Mesenchymal stem cell (in vitro differentiated cells and primary cell): Measurements from ENCODE around the gene IFIT1.

ENCODE experiments used
- DNase-seq: peaks from one replicate; pipeline ENCODE4 v3.0.0-alpha.2; 2013
- H2AFZ ChIP-seq: one replicate; pipeline ENCODE4 v1.6.1; 2013; ENCODE audit warnings: low read depth, mild to moderate bottlenecking, control low read depth, inconsistent platforms, low read length, moderate library complexity
- H2AK5ac ChIP-seq: 2 replicates; pipeline ENCODE4 v1.6.1; 2013; ENCODE audit warnings: low read length, moderate library complexity, mild to moderate bottlenecking, inconsistent platforms; ENCODE audit not compliant: severe bottlenecking
- H2BK120ac ChIP-seq: one replicate; pipeline ENCODE4 v1.6.1; 2013; ENCODE audit warnings: low read depth, mild to moderate bottlenecking, inconsistent platforms, low read length, moderate library complexity
- H2BK12ac ChIP-seq, 2 experiments: one replicate each; pipeline ENCODE4 v1.6.1; 2013; ENCODE audit warnings: inconsistent platforms in 2 of 2, low read length in 2 of 2, mild to moderate bottlenecking in 2 of 2, moderate library complexity in 2 of 2, control low read depth in 1 of 2
- H2BK15ac ChIP-seq: one replicate; pipeline ENCODE4 v1.6.1; 2013; ENCODE audit warnings: mild to moderate bottlenecking, low read depth, inconsistent platforms; ENCODE audit not compliant: poor library complexity, severe bottlenecking
- H2BK5ac ChIP-seq: 2 replicates; pipeline ENCODE4 v1.6.1; 2013; ENCODE audit warnings: low read depth, mild to moderate bottlenecking, low read length, control low read depth, inconsistent platforms; ENCODE audit not compliant: poor library complexity, severe bottlenecking
- H3K14ac ChIP-seq, 2 experiments: one replicate each; pipeline ENCODE4 v1.6.1; 2013; ENCODE audit warnings: inconsistent platforms in 2 of 2, low read length in 2 of 2, control low read depth in 1 of 2, mild to moderate bottlenecking in 1 of 2, moderate library complexity in 1 of 2
- H3K18ac ChIP-seq, 2 experiments: one replicate each; pipeline ENCODE4 v1.6.1; 2013; ENCODE audit warnings: inconsistent platforms in 2 of 2, low read length in 2 of 2, control low read depth in 1 of 2, low read depth in 1 of 2, mild to moderate bottlenecking in 1 of 2
- H3K23ac ChIP-seq, 2 experiments: one replicate each; pipeline ENCODE4 v1.6.1; 2013; ENCODE audit warnings: inconsistent platforms in 2 of 2, low read length in 2 of 2, mild to moderate bottlenecking in 2 of 2, moderate library complexity in 2 of 2, control low read depth in 1 of 2
- H3K27ac ChIP-seq: 2 replicates; pipeline ENCODE4 v1.5.1; 2013; ENCODE audit warnings: mild to moderate bottlenecking, moderate library complexity, low read length, control low read depth, inconsistent platforms; ENCODE audit not compliant: poor library complexity, severe bottlenecking
- H3K27me3 ChIP-seq, 2 experiments: 2 replicates each; pipeline versions ENCODE4 v1.6.1 to v1.7.0; 2013; ENCODE audit warnings: low read length in 2 of 2, mild to moderate bottlenecking in 2 of 2, moderate library complexity in 2 of 2, control low read depth in 1 of 2, inconsistent platforms in 1 of 2; ENCODE audit not compliant: control insufficient read depth in 1 of 2, insufficient read depth in 1 of 2
- H3K36me3 ChIP-seq, 2 experiments: 2 replicates each; pipeline versions ENCODE4 v1.6.1 to v1.7.0; 2013; ENCODE audit warnings: low read length in 2 of 2, control low read depth in 1 of 2, inconsistent platforms in 1 of 2, low read depth in 1 of 2, mild to moderate bottlenecking in 1 of 2; ENCODE audit not compliant: insufficient read depth in 2 of 2, control insufficient read depth in 1 of 2
- H3K4ac ChIP-seq, 2 experiments: one replicate each; pipeline ENCODE4 v1.6.1; 2013; ENCODE audit warnings: inconsistent platforms in 2 of 2, low read length in 2 of 2, mild to moderate bottlenecking in 2 of 2, moderate library complexity in 2 of 2, control low read depth in 1 of 2, low read depth in 1 of 2
- H3K4me1 ChIP-seq: 2 replicates; pipeline ENCODE4 v1.6.1; 2013; ENCODE audit warnings: low read depth, low read length, control low read depth; ENCODE audit not compliant: control insufficient read depth, insufficient read depth
- H3K4me2 ChIP-seq: 2 replicates; pipeline ENCODE4 v1.6.1; 2013; ENCODE audit warnings: low read length, mild to moderate bottlenecking, inconsistent platforms; ENCODE audit not compliant: poor library complexity, severe bottlenecking
- H3K4me3 ChIP-seq, 2 experiments: 2 replicates each; pipeline versions ENCODE4 v1.5.1 to v1.7.0; 2013; ENCODE audit warnings: low read length in 2 of 2, mild to moderate bottlenecking in 2 of 2, control low read depth in 1 of 2, low read depth in 1 of 2; ENCODE audit not compliant: insufficient read depth in 1 of 2
- H3K79me1 ChIP-seq: replicated peaks from 2 replicates; pipeline ENCODE4 v1.6.1; 2013; ENCODE audit warnings: mild to moderate bottlenecking, control low read depth, low read length, inconsistent platforms; ENCODE audit not compliant: poor library complexity, severe bottlenecking
- H3K9ac ChIP-seq: 2 replicates; pipeline ENCODE4 v1.7.0; 2013; ENCODE audit warnings: mild to moderate bottlenecking, low read length, moderate library complexity
- H3K9me3 ChIP-seq: 2 replicates; pipeline ENCODE4 v1.7.0; 2013; ENCODE audit warnings: mild to moderate bottlenecking, low read length; ENCODE audit not compliant: control insufficient read depth
- H4K8ac ChIP-seq: one replicate; pipeline ENCODE4 v1.6.1; 2013; ENCODE audit warnings: inconsistent platforms, mild to moderate bottlenecking, low read length, moderate library complexity
- H4K91ac ChIP-seq: one replicate; pipeline ENCODE4 v1.6.1; 2013; ENCODE audit warnings: mild to moderate bottlenecking, low read length, inconsistent platforms
- WGBS: methylation state at CpG from one replicate; pipeline ENCODE4 v1.1.7; 2013; ENCODE audit warnings: mixed read lengths; 5-methylcytosine and 5-hydroxymethylcytosine counted together

IFIT1 gene

DNA sequence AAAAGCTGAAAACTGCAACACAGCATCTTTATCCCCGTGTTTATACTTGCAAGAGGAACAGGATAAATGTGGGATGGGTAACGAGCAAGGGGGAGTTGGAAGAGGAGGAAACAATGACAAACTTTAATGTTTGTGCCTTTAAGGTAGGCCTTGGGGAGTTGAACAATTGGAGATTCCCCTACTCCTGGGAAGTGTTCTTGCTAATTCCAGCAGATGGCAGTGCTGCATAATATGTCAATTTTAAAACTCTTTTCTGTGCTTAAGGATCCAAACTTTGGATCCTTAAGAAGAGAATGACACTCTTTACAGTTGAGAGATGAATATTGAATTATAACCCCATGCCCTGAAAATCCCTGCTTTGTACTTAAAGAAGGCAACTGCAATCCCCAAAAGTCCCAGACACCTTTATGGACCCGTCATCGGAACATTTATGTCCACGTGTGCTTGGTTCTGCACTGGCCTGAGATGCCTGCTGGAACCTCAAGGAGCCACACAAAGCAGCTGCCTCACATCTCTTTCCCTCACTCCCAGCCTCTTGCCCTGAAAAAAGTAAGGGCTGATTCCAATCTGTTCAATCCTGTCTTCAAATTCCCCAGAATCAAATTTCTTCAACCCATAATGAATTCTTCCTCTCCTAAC lies 33.9 kb downstream of the IFIT1 start:
- H3K27me3 ChIP-seq = no peaks in the 10 kb centered on the region
- no peak overlapping the region for H4K8ac ChIP-seq
- H2BK120ac ChIP-seq = no peak overlapping the region
- peak; percentile 71 for DNase-seq
- H3K4me1 ChIP-seq = peaks cover 9% of the 10 kb centered on the region
- no peaks in the 10 kb centered on the region for H3K9me3 ChIP-seq
- H2AFZ ChIP-seq = no peak overlapping the region
- H3K18ac ChIP-seq = no peak overlapping the region
- WGBS = 59% methylated on average over 5 of the region's 5 CpGs
- H3K23ac ChIP-seq = no peak overlapping the region
- H2BK15ac ChIP-seq = no peak overlapping the region
- H3K14ac ChIP-seq = no peak overlapping the region
- H3K27ac ChIP-seq = no peak overlapping the region
- H4K91ac ChIP-seq = no peak overlapping the region
- peaks cover 0 to 5% of the 10 kb centered on the region in 2 experiments for H3K36me3 ChIP-seq
- H2BK5ac ChIP-seq = no peak overlapping the region
- no peak overlapping the region for H3K4me3 ChIP-seq
- peak overlapping the region; percentile 29 for H3K9ac ChIP-seq
- H2BK12ac ChIP-seq = peak overlapping the region in 1 of 2 experiments; percentile 83
- peak overlapping the region in 1 of 2 experiments; percentile 92 for H3K4ac ChIP-seq
- peak overlapping the region; percentile 84 for H2AK5ac ChIP-seq
- H3K4me2 ChIP-seq = no peak overlapping the region
- no peaks in the 10 kb centered on the region for H3K79me1 ChIP-seq

DNA sequence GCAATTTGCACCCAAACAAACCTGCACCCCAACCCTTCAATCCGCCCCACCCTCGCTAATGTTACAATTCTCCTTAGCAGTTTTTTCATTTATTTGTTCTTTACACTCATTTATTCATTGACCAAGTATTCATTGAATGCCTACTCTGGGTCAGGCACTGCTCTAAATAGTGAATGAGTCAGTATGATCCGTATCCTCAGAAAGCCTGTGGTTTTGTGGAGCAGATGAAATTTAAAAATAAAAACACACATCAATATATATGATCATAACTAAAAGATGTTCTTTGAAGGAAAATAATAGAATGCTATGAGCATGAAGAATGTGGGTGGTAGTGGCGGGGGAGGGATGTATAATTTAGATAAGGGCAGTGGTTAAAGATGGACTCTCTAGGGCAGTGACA lies 35.2 kb downstream of the IFIT1 start:
- Histone ChIP-seq H3K4me1 (peaks cover 9% of the 10 kb centered on the region), H2BK120ac (peak overlapping the region; percentile 64), H2BK12ac (no peak overlapping the region), H3K36me3 (no peaks in the 10 kb centered on the region), H3K23ac (no peak overlapping the region), H2AK5ac (peak overlapping the region; percentile 69), H2AFZ (no peak overlapping the region), H3K4ac (peak overlapping the region in 1 of 2 experiments; percentile 58), H3K4me2 (no peak overlapping the region), H4K8ac (no peak overlapping the region), H3K9ac (peak overlapping the region; percentile 9), H2BK5ac (no peak overlapping the region), H4K91ac (no peak overlapping the region), H2BK15ac (no peak overlapping the region), H3K79me1 (no peaks in the 10 kb centered on the region), H3K27ac (no peak overlapping the region), H3K4me3 (no peak overlapping the region), H3K27me3 (no peaks in the 10 kb centered on the region), H3K14ac (no peak overlapping the region), H3K18ac (no peak overlapping the region), H3K9me3 (no peaks in the 10 kb centered on the region)
- DNase-seq = peak; percentile 52
- 22% methylated on average over 4 of the region's 4 CpGs for WGBS

DNA sequence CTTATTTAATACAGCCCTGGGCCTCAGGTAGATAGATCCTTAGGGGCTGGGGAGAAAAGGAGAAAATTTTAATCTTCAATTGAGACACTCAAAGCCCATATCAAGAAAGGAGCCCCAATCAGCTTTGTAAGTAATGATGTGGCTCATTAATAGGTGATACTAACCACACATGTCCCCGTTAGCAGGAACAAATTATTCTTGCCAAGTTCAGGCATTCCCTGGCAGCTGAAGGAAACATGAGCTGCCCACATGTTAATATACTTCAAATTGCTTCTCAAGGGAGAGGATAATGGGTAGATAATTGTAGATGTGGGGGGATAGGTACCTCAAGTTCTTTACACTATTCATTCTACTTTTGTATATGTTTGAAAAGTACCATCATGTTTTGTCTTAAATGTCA lies 36.5 kb downstream of the IFIT1 start:
- Histone ChIP-seq H3K27ac (no peak overlapping the region), H3K23ac (no peak overlapping the region), H3K4me3 (no peak overlapping the region), H3K18ac (no peak overlapping the region), H3K9ac (no peak overlapping the region), H4K91ac (no peak overlapping the region), H3K4me2 (no peak overlapping the region), H2BK5ac (no peak overlapping the region), H2BK120ac (no peak overlapping the region), H2AK5ac (peak overlapping the region; percentile 66), H4K8ac (no peak overlapping the region), H3K4me1 (peaks cover 9% of the 10 kb centered on the region), H3K9me3 (no peaks in the 10 kb centered on the region), H3K4ac (no peak overlapping the region), H3K27me3 (no peaks in the 10 kb centered on the region), H3K36me3 (no peaks in the 10 kb centered on the region), H3K14ac (no peak overlapping the region), H2BK15ac (no peak overlapping the region), H2BK12ac (peak overlapping the region in 1 of 2 experiments; percentile 25), H2AFZ (no peak overlapping the region), H3K79me1 (no peaks in the 10 kb centered on the region)
- no peak for DNase-seq
- WGBS = 83% methylated on average over 1 of the region's 1 CpG

DNA sequence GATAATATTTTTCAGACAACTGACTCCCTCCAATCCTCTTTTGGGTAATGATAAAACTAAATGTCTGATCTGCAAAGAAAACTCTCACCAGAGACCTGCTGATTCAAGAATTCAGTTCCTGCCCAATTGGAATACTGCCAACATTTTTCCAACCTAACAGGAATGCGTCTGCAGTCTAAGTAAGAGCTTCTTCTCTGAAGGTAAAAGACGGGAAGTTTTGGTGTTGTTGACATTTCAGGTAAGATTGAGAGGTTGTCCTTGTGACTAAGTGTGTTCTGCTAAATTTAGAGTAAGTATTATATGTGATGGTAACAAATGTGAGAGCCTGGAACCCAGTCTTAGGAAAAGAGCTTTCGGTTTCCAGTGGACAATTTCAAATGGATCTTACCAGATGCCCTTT lies 39.6 kb downstream of the IFIT1 start:
- H2AFZ ChIP-seq = no peak overlapping the region
- H3K27me3 ChIP-seq = no peaks in the 10 kb centered on the region
- H3K9ac ChIP-seq = no peak overlapping the region
- H2BK15ac ChIP-seq = no peak overlapping the region
- no peak overlapping the region for H2BK5ac ChIP-seq
- H4K8ac ChIP-seq = no peak overlapping the region
- H4K91ac ChIP-seq = no peak overlapping the region
- no peak overlapping the region for H2AK5ac ChIP-seq
- H2BK12ac ChIP-seq = no peak overlapping the region
- peaks cover 7% of the 10 kb centered on the region for H3K4me1 ChIP-seq
- H3K14ac ChIP-seq = no peak overlapping the region
- H2BK120ac ChIP-seq = no peak overlapping the region
- no peaks in the 10 kb centered on the region for H3K79me1 ChIP-seq
- no peak overlapping the region for H3K18ac ChIP-seq
- peak overlapping the region; percentile 66 for H3K27ac ChIP-seq
- H3K4me2 ChIP-seq = no peak overlapping the region
- no peak overlapping the region for H3K4me3 ChIP-seq
- H3K23ac ChIP-seq = no peak overlapping the region
- DNase-seq = peak; percentile 41
- no peaks in the 10 kb centered on the region for H3K36me3 ChIP-seq
- H3K4ac ChIP-seq = no peak overlapping the region
- H3K9me3 ChIP-seq = no peaks in the 10 kb centered on the region
- WGBS = 65% methylated on average over 3 of the region's 3 CpGs
